ENCODE results near the gene CYP19A1. TPM values are rescaled to one million over a fixed set of nuclear protein-coding genes. Genes with fewer than 3 reads are reported as not detected.

Gene CYP19A1
- total RNA-seq, 1 experiment from 2014 or later, result not detected

DNA sequence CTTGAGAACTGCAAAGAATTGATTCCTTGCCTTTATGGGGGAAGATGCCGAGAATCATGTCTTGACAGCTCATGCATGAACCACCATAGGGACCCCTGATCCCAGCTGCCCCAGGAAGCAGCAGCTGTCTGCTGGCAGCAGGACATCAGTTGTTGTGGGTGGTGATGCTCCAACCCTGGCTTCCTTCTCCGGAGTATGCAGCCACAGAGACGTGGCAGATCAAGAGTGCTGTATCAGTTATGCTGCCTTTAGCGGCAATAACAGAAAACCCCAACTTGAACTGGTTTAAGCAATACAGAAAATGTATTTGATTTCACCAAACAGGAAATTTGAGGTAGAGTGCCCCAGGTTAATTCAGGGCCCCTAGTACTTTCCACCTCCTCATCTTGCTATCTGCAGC is 151.5 kb downstream of the CYP19A1 start:
- no peaks in the 10 kb centered on the region for H3K4me1 ChIP-seq (ENCODE audit: control insufficient read depth in 1 of 2, insufficient read depth in 2 of 2, low read length in 2 of 2)
- H3K4me3 ChIP-seq (replicated peaks in 1 of 2; ENCODE audit: low read depth in 1 of 2, low read length in 2 of 2), result no peak overlapping the region
- no peaks in the 10 kb centered on the region for H3K27me3 ChIP-seq (ENCODE audit: insufficient read depth, low read length)
- intact Hi-C loops (cut with micrococcal nuclease), result no loop called here
- no peak overlapping the region for H2AFZ ChIP-seq (ENCODE audit: low read depth, low read length, poor library complexity, severe bottlenecking)
- DNase-seq (ENCODE audit: low read depth, low spot score) (no peak), ATAC-seq (no peak)
- no peaks in the 10 kb centered on the region for H3K79me2 ChIP-seq (ENCODE audit: insufficient read depth, low read length)
- ChIA-PET RAD21 (ENCODE audit: low non-redundant PET in 1 of 2, low total read pairs in 2 of 2, uncharacterized antibody in 2 of 2, unreplicated experiment in 2 of 2) (no interaction called here), POLR2A (no interaction called here), CTCF (interaction anchor here (1.7 kb wide), 1 partner anchor 23 kb away, joined by 5 read pairs; no protein-coding TSS in a partner anchor)
- H3K4me2 ChIP-seq (ENCODE audit: low read length), result no peak overlapping the region
- H3K9me2 ChIP-seq (ENCODE audit: insufficient read depth), result no peaks in the 10 kb centered on the region
- no peaks in the 10 kb centered on the region for H3K9me3 ChIP-seq (ENCODE audit: control insufficient read depth in 1 of 2, insufficient read depth in 1 of 2, low read depth in 1 of 2, low read length in 2 of 2)
- no peak overlapping the region for H3K9ac ChIP-seq (ENCODE audit: low read length)
- H4K20me1 ChIP-seq (ENCODE audit: insufficient read depth), result no peaks in the 10 kb centered on the region
- no TSS peak for BruUV-seq (replicated peaks)
- TF ChIP-seq ELF1 (IDR thresholded peaks at IDR 0.05; ENCODE audit: borderline replicate concordance, low read depth) (no peak), EGR1 (IDR thresholded peaks at IDR 0.05; ENCODE audit: low read depth) (no peak), JUND (IDR thresholded peaks at IDR 0.05) (no peak), TCF7L2 (IDR thresholded peaks at IDR 0.05; ENCODE audit: borderline replicate concordance, extremely low read depth, insufficient read depth, insufficient read length) (no peak), POLR2AphosphoS5 (IDR thresholded peaks at IDR 0.05; ENCODE audit: low read depth, low read length) (no peak), SIN3A (IDR thresholded peaks at IDR 0.05; ENCODE audit: low read depth) (no peak), RAD21 (IDR thresholded peaks at IDR 0.05; ENCODE audit: low read depth) (no peak), SRF (IDR thresholded peaks at IDR 0.05; ENCODE audit: low read depth) (no peak), EZH2phosphoT487 (IDR thresholded peaks at IDR 0.05; ENCODE audit: borderline replicate concordance) (no peak), POLR2A (IDR thresholded peaks at IDR 0.05; ENCODE audit: borderline replicate concordance, extremely low read depth, insufficient read depth, insufficient read length) (no peak), YY1 (IDR thresholded peaks at IDR 0.05; ENCODE audit: extremely low read depth, insufficient replicate concordance, low read depth, low read length) (no peak), SP1 (IDR thresholded peaks at IDR 0.05; ENCODE audit: low read depth) (no peak), CEBPB (IDR thresholded peaks at IDR 0.05; ENCODE audit: low read depth) (no peak), CBX3 (IDR thresholded peaks at IDR 0.05; ENCODE audit: low read depth) (no peak)
- TF ChIP-seq, protein P1, sequence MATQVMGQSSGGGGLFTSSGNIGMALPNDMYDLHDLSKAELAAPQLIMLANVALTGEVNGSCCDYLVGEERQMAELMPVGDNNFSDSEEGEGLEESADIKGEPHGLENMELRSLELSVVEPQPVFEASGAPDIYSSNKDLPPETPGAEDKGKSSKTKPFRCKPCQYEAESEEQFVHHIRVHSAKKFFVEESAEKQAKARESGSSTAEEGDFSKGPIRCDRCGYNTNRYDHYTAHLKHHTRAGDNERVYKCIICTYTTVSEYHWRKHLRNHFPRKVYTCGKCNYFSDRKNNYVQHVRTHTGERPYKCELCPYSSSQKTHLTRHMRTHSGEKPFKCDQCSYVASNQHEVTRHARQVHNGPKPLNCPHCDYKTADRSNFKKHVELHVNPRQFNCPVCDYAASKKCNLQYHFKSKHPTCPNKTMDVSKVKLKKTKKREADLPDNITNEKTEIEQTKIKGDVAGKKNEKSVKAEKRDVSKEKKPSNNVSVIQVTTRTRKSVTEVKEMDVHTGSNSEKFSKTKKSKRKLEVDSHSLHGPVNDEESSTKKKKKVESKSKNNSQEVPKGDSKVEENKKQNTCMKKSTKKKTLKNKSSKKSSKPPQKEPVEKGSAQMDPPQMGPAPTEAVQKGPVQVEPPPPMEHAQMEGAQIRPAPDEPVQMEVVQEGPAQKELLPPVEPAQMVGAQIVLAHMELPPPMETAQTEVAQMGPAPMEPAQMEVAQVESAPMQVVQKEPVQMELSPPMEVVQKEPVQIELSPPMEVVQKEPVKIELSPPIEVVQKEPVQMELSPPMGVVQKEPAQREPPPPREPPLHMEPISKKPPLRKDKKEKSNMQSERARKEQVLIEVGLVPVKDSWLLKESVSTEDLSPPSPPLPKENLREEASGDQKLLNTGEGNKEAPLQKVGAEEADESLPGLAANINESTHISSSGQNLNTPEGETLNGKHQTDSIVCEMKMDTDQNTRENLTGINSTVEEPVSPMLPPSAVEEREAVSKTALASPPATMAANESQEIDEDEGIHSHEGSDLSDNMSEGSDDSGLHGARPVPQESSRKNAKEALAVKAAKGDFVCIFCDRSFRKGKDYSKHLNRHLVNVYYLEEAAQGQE (IDR thresholded peaks at IDR 0.05; ENCODE audit: low read depth), result no peak
- TF ChIP-seq, protein P2, sequence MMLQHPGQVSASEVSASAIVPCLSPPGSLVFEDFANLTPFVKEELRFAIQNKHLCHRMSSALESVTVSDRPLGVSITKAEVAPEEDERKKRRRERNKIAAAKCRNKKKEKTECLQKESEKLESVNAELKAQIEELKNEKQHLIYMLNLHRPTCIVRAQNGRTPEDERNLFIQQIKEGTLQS (IDR thresholded peaks at IDR 0.05), result no peak
- H3K36me3 ChIP-seq (ENCODE audit: control insufficient read depth in 1 of 2, insufficient read depth in 2 of 2, low read length in 2 of 2), result no peaks in the 10 kb centered on the region
- no peak overlapping the region for H3K27ac ChIP-seq (ENCODE audit: low read depth, low read length)
